HG03520 (cell line): Measurements from ENCODE around the gene SLAIN1.
A peak's percentile ranks its signal among the peaks of the same experiment; 100 is the strongest.

Source experiments
- ATAC-seq: cut with Tn5 transposase; IDR thresholded peaks from one replicate; pipeline ENCODE4 v1.9.1; 2021; ENCODE audit warnings: mild to moderate bottlenecking, moderate library complexity; ENCODE audit not compliant: unreplicated experiment

SLAIN1 gene

GRCh38 chr13:77749344-77749880 lies 51.9 kb downstream of the SLAIN1 start:
- ATAC-seq: no peak

- peak; percentile 66 for ATAC-seq
Observed at GRCh38 chr13:77751513-77752456, 54.3 kb downstream of the SLAIN1 start.

GRCh38 chr13:77752512-77753069 lies 55.1 kb downstream of the SLAIN1 start:
- ATAC-seq: no peak

DNA sequence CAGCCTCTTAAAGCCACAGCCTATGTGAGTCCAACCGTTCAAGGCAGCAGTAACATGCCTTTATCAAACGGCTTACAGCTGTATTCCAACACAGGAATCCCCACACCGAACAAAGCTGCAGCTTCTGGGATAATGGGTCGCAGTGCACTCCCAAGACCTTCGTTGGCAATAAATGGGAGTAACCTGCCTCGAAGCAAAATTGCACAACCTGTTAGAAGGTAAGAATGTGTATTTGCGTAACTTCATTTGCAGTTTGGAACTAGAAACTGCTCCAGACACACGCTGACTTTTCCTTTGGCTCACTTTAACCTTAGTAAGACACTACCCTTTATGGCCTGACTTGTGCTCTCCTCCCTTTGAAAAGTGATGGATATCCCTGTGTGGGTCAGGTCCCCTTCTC lies 63.4 kb downstream of the SLAIN1 start:
- no peak for ATAC-seq

DNA sequence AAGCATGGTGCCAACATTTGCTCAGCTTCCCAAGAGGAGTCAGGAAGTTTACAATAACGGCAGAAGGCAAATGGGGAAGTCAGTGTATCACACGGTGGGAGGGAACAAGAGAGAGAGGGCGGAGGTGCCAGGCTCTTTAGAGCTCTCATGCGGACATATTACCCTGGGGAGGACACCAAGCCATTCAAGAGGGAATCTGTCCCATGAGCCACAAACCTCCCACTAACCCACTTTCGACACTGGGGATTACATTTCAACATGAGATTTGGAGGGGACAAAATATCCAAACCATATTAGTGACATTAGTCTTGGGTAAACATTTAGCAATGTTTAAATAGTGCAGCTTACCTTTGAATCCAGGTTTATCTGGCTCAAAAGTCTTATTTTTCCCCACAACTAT lies 69.9 kb downstream of the SLAIN1 start:
- no peak for ATAC-seq

GRCh38 chr13:77774181-77774580 lies 76.7 kb downstream of the SLAIN1 start:
- ATAC-seq: no peak

DNA sequence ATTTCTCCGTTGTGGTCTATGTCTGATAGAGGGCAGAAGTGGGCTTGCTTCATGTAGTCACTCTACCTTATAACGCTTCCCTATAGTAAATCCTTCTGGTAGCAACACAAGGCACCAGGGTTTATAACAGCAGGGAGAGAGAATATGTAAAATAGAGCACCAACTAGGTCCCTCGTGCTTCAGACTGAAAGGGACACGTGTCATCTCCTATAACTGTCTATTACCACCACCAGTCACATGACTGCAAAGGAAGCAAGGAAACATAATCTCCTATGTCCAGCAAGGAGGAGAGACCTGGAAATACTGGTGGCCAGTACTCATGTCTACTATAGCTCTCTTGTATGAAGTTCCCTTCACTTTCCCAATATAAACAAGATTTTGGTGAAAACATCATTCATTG lies 79.2 kb downstream of the SLAIN1 start:
- ATAC-seq: no peak

- peak; percentile 71 for ATAC-seq
Observed at GRCh38 chr13:77779552-77780272, 82.2 kb downstream of the SLAIN1 start.

DNA sequence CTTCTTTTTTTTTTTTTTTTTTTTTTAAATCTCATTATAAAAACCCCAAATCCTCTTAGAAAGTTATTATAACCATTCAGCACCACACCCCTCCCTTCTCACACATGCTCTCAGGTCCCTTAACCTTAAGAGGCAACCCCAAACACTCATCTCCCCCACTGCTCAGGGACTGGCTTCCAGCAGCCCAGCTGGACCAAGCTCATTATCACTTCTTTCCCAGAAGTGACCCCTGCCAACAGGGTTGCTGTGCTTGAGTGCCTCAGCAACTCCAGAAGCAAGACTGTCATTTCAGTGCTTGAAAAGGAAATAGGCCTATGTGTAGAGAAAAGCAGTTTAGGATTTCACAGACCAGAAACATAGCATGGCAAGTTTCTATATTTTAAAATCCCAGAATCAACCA lies 84.3 kb downstream of the SLAIN1 start:
- ATAC-seq: no peak

GRCh38 chr13:77784515-77784914 lies 87.0 kb downstream of the SLAIN1 start:
- ATAC-seq: no peak

GRCh38 chr13:77786695-77787287 lies 89.3 kb downstream of the SLAIN1 start:
- no peak for ATAC-seq

- ATAC-seq: no peak
Observed at GRCh38 chr13:77789376-77789775, 91.9 kb downstream of the SLAIN1 start.

DNA sequence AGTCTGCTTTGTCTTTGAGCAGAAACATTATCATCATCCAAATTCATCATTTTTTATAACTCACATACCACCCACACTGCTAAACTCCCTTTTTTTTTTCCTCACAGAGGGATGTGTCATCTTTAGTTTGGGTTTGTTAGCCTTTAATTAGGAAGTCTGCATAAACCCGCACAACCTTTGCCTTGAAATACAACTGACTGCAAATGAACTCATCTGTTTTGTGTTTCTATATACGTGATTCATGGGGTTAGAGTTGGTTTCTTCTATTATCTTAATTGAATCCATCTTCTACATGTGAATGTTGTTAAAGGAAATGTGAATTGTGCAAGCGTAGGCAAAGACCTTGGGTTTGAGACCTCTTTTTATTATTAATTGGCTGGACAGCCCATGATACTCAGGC lies 102.7 kb downstream of the SLAIN1 start:
- ATAC-seq: no peak

GRCh38 chr13:77806518-77806917 lies 109.0 kb downstream of the SLAIN1 start:
- no peak for ATAC-seq

DNA sequence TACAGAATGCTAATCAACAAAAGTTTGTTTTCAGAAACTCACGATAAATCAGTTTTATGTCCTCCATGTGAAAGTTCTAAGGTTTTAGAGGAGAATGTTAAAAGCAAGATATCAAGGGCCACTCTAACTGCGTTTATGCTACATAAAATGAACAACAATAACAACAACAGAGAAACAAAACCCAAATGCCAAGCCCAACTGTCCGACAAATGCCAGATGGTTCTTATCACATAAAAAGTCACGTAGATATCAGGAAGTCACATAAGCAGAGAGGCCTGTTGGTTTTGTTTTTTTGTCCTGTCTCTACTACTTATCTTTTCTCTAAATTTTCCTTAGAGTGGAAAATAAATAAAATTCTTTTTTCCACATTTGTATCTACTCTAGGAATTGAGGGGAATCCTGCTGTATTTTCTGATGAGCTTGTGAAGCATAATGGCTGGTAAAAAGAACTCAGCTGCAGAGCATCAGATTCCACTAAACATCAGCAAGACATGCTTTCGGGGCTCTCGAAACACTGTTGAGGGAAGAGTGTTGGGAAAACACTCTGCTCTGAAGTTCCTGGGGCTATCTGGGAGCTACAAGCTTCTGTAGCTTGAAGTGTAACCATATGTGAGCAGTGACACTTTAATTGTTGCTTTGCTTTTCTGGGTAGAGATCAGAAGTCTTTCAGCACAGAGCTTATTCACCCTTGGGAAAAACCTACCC lies 110.1 kb downstream of the SLAIN1 start:
- no peak for ATAC-seq

DNA sequence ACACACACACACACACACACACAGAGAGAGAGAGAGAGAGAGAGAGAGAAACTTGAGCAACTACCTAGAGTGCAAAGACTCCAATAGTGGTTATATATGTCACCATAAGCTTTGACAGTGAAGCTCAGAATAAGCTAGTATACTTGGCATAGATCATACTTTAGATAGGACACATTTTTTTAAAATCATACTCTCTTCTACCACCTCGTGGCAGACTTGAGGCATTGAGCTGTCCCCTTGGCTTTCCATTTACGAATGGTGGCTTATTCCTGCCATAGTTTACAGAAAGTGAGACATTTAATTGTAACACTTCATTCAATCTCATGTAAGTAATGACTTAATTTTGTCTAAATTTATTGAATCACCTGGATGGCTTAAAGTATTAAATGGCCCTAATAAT lies 112.9 kb downstream of the SLAIN1 start:
- ATAC-seq: peak; percentile 89

DNA sequence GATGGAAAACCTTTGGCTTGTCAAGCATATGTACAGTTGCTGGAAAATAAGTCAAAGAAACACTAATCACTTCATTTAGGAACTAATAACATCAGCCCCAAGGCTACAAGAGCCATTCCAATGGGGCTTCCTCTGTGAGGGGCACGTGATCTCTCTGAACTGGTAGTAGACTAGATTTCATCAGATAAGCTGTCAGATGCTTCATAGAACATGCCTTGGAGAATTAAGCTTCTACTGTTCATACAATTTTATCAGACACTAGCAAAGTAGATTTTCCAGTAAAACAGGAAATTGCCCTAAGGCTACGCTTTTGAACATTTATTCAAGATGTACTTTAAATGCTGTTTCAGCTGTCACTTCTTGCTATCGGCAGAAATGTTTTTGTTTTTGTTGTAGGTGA lies 113.4 kb downstream of the SLAIN1 start:
- no peak for ATAC-seq

GRCh38 chr13:77811381-77811780 lies 113.9 kb downstream of the SLAIN1 start:
- no peak for ATAC-seq

DNA sequence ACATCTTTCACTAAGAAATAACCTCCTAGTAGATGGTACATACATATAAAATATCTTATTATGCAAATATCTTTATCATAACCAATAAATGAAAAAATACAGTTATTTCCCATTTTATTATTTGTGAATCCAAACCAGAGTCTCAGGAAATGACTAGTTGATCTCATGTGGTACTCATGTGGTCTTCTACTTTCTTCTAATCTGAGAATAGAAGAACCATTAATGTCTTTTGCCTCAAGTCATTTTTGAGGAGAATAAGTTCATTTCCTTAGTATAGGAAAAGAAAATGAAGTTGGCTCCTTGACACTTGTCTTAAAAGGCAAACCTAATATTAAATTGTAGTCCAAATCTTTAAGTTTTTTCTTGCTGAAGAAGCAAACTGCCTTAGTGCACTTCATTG lies 114.5 kb downstream of the SLAIN1 start:
- no peak for ATAC-seq
